Measurements from ENCODE around the gene DUSP5.
A peak's percentile ranks its signal among the peaks of the same experiment; 100 is the strongest.

DUSP5 gene

GRCh38 chr10:110492069-110492822, 5.5 kb upstream of the DUSP5 start:
- Mint-ChIP-seq H3K27ac (peak overlapping the region in 1 of 2 donors; percentile 38), H3K9me3 (no peaks in the 10 kb centered on the region), H3K4me1 (peaks cover 36% of the 10 kb centered on the region), H3K4me3 (no peak overlapping the region), H3K27me3 (peaks cover 24% of the 10 kb centered on the region)
- DNase-seq: no peak
- ATAC-seq: no peak

- DNase-seq (no peak), ATAC-seq (no peak)
- H3K27me3 Mint-ChIP-seq: peaks cover 18% of the 10 kb centered on the region
- peaks cover 22% of the 10 kb centered on the region for H3K4me1 Mint-ChIP-seq
- H3K9me3 Mint-ChIP-seq: no peaks in the 10 kb centered on the region
- H3K4me3 Mint-ChIP-seq: no peak overlapping the region
- no peak overlapping the region for H3K27ac Mint-ChIP-seq
These were observed 3.8 kb upstream of the DUSP5 start for GRCh38 chr10:110493832-110494426.

- DNase-seq (no peak), ATAC-seq (no peak)
- no peak overlapping the region for H3K4me3 Mint-ChIP-seq
- H3K27me3 Mint-ChIP-seq: peaks cover 12% of the 10 kb centered on the region
- H3K4me1 Mint-ChIP-seq: peaks cover 23% of the 10 kb centered on the region
- H3K27ac Mint-ChIP-seq: no peak overlapping the region
- no peaks in the 10 kb centered on the region for H3K9me3 Mint-ChIP-seq
These were observed 3.2 kb upstream of the DUSP5 start for GRCh38 chr10:110494532-110494931.

GRCh38 chr10:110495731-110496552, 1.8 kb upstream of the DUSP5 start:
- H3K27ac Mint-ChIP-seq: peak overlapping the region; percentile 40 to 86
- no peaks in the 10 kb centered on the region for H3K9me3 Mint-ChIP-seq
- DNase-seq (peak; percentile 29 to 52), ATAC-seq (peak; percentile 13)
- peaks cover 37% of the 10 kb centered on the region for H3K4me1 Mint-ChIP-seq
- H3K27me3 Mint-ChIP-seq: no peaks in the 10 kb centered on the region
- peak overlapping the region; percentile 94 to 96 for H3K4me3 Mint-ChIP-seq

GRCh38 chr10:110496553-110497437, 912 bp upstream of the DUSP5 start:
- no peaks in the 10 kb centered on the region for H3K27me3 Mint-ChIP-seq
- peak overlapping the region; percentile 94 to 96 for H3K4me3 Mint-ChIP-seq
- peak overlapping the region; percentile 86 to 97 for H3K27ac Mint-ChIP-seq
- no peak for DNase-seq
- H3K9me3 Mint-ChIP-seq: no peaks in the 10 kb centered on the region
- peaks cover 46% of the 10 kb centered on the region for H3K4me1 Mint-ChIP-seq
- ATAC-seq: no peak

- Mint-ChIP-seq H3K27me3 (no peaks in the 10 kb centered on the region), H3K4me1 (peaks cover 61% of the 10 kb centered on the region), H3K27ac (peak overlapping the region; percentile 51 to 98), H3K9me3 (no peaks in the 10 kb centered on the region), H3K4me3 (peak overlapping the region; percentile 88 to 92)
- peak; percentile 63 for ATAC-seq
- peak; percentile 74 for DNase-seq
These were observed 627 bp downstream of the DUSP5 start for GRCh38 chr10:110498087-110498981.

GRCh38 chr10:110498982-110499795, 1.5 kb downstream of the DUSP5 start:
- ATAC-seq: peak; percentile 32
- peak; percentile 29 to 58 for DNase-seq
- H3K27me3 Mint-ChIP-seq: no peaks in the 10 kb centered on the region
- peak overlapping the region; percentile 88 to 92 for H3K4me3 Mint-ChIP-seq
- no peaks in the 10 kb centered on the region for H3K9me3 Mint-ChIP-seq
- H3K27ac Mint-ChIP-seq: peak overlapping the region; percentile 51 to 98
- H3K4me1 Mint-ChIP-seq: peaks cover 70% of the 10 kb centered on the region

- no peak for ATAC-seq
- Mint-ChIP-seq H3K27ac (peak overlapping the region in 1 of 2 donors; percentile 51), H3K27me3 (no peaks in the 10 kb centered on the region), H3K9me3 (no peaks in the 10 kb centered on the region), H3K4me1 (peaks cover 78% of the 10 kb centered on the region), H3K4me3 (peak overlapping the region; percentile 88 to 92)
- no peak for DNase-seq
These were observed 2.2 kb downstream of the DUSP5 start for GRCh38 chr10:110499796-110500514.

- no peak for DNase-seq
- Mint-ChIP-seq H3K4me1 (peaks cover 82% of the 10 kb centered on the region), H3K9me3 (no peaks in the 10 kb centered on the region), H3K27me3 (no peaks in the 10 kb centered on the region), H3K4me3 (peak overlapping the region; percentile 88 to 92), H3K27ac (peak overlapping the region; percentile 33 to 91)
- no peak for ATAC-seq
These were observed 2.8 kb downstream of the DUSP5 start for GRCh38 chr10:110500515-110500905.

- H3K27me3 Mint-ChIP-seq: no peaks in the 10 kb centered on the region
- H3K27ac Mint-ChIP-seq: peak overlapping the region; percentile 49 to 54
- ATAC-seq (peak; percentile 5), DNase-seq (peak; percentile 26 to 74)
- no peaks in the 10 kb centered on the region for H3K9me3 Mint-ChIP-seq
- peaks cover 82% of the 10 kb centered on the region for H3K4me1 Mint-ChIP-seq
- H3K4me3 Mint-ChIP-seq: peak overlapping the region; percentile 88 to 92
These were observed 3.6 kb downstream of the DUSP5 start for GRCh38 chr10:110501142-110501937.

GRCh38 chr10:110502072-110502845, 4.6 kb downstream of the DUSP5 start:
- H3K9me3 Mint-ChIP-seq: no peaks in the 10 kb centered on the region
- H3K27ac Mint-ChIP-seq: peak overlapping the region; percentile 49 to 84
- H3K27me3 Mint-ChIP-seq: no peaks in the 10 kb centered on the region
- H3K4me3 Mint-ChIP-seq: peak overlapping the region; percentile 88 to 92
- DNase-seq (no peak), ATAC-seq (no peak)
- peaks cover 84% of the 10 kb centered on the region for H3K4me1 Mint-ChIP-seq

GRCh38 chr10:110502851-110503301, 5.2 kb downstream of the DUSP5 start:
- H3K4me1 Mint-ChIP-seq: peaks cover 91% of the 10 kb centered on the region
- peak; percentile 4 for ATAC-seq
- H3K27ac Mint-ChIP-seq: peak overlapping the region; percentile 70 to 84
- H3K27me3 Mint-ChIP-seq: no peaks in the 10 kb centered on the region
- no peak for DNase-seq
- no peaks in the 10 kb centered on the region for H3K9me3 Mint-ChIP-seq
- H3K4me3 Mint-ChIP-seq: peak overlapping the region; percentile 88 to 92
